Epithelial cell of proximal tubule (primary cell): ENCODE measurements around the gene ABITRAM. TPM values are rescaled to one million over a fixed set of nuclear protein-coding genes. Genes with fewer than 3 reads are reported as not detected.
"Not testable (repeated sequence)": the region's sequence is repeated elsewhere in the genome, so short reads cannot be mapped to it uniquely, and the experiment has no call there.

Experiments used
- DNase-seq: peaks from one replicate; pipeline ENCODE4 v3.0.0-alpha.2; 2011; ENCODE audit warnings: low read depth
- H3K4me3 ChIP-seq: 2 replicates; pipeline ENCODE4 v1.5.1; 2011; ENCODE audit warnings: low read depth, mild to moderate bottlenecking, low read length
- CTCF ChIP-seq: conservative IDR thresholded peaks from 2 replicates; pipeline ENCODE4 v1.5.1; 2012; ENCODE audit warnings: low read depth, mild to moderate bottlenecking, low read length
- total RNA-seq: library from RNA; depleted of rRNA; stranded (reverse); fragments of >200 nt; gene quantifications from 2 replicates; pipeline ENCODE4 v1.2.3, GENCODE V29; 2015

The ABITRAM gene
- 2.7 and 8.8 TPM in 2 replicates for total RNA-seq

DNA sequence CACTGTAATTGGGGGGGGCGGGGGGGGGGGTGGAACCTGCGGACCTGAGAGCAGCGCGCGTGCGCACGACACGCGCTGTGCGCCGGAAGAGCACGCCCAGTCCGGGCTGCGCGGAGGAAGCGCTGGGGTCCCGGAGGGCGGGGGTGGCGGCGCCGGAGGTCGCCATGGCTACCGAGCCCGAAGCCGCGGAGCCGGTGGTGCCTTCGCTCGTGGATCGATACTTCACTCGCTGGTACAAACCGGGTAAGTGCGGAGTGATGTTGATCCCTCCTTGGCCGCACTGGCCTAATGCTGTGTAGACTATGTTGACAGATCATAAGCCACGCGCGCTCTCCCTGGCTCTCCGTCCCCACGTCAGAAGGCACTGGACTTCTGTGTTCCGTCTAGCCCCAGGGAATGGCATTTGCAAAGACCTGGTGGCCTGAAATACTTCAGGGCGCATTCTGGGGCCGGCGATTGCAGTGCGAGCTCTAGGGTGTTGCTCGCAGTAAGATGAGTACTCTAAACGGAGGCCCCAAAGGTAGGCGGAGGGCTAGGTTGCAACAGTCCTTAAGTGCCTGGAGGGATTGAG is at the start of gene ABITRAM:
ABITRAM (plus strand) TSS at position 78 of the 571 bp plus-strand sequence; CDS start at position 165, 87 bp downstream.
- peak within 1 kb of the TSS; percentile 97 for H3K4me3 ChIP-seq
- peak; percentile 16 for DNase-seq
- TF ChIP-seq CTCF, result no peak

GRCh38 chr9:108884701-108885100 is 49.5 kb upstream of the ABITRAM start:
- H3K4me3 ChIP-seq, result no peak overlapping the region
- DNase-seq, result no peak
- TF ChIP-seq CTCF, result no peak

- TF ChIP-seq CTCF, result no peak
- H3K4me3 ChIP-seq, result no peak overlapping the region
- DNase-seq, result peak; percentile 35
Observed at GRCh38 chr9:108885643-108886348, 48.4 kb upstream of the ABITRAM start.

DNA sequence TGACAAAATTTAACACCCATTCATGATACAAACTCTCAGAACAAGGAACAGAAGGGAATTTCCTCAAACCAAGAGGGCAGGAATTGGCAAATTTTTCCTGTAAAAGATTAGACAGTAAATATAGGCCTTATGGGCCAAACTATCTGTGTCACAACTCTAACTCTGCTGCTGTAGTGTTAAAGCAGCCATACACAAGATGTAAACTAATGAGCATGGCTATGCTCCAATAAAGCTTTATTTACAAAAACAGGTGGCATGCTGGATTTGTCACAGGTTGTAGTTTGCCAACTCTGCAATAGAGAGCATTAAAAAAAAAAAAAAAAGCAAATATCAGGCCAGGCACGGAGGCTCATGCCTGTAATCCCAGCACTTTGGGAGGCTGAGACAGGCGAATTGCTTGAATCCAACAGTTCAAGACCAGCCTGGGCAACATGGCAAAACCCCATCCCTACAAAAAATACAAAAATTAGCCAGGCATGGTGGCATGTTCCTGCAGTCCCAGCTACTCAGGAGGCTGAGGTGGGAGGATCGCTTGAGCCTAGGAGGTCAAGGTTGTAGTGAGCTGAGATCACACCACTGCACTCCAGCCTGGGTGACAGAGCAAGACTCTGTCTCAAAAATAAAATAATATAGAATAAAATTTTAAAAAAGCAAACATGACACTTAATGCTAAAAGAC is 47.5 kb upstream of the ABITRAM start:
- not testable (repeated sequence) for DNase-seq

DNA sequence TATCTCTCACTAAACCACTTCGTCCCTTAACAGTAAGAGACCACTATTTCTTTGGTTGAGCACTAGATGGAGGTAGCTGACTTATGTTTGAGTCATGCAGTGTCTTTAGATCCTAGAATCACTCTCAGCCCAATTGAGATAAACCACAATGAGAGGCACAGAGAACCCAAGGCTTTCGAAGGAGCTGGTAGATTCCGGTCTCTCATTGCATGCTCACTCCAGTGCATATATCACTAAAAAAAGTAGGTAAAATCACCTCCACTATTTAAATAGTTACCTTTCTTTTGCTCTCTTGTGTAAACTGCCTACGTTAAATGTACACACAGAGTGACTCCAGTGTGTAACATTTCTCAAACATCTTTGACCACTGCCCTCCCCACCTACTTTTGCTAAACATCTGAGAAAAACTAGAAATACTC is 44.5 kb upstream of the ABITRAM start:
- DNase-seq, result no peak
- no peak overlapping the region for H3K4me3 ChIP-seq
- no peak for TF ChIP-seq CTCF

More for the DNA sequence above, 47.5 kb upstream of the ABITRAM start:
- not testable (repeated sequence) for H3K4me3 ChIP-seq

DNA sequence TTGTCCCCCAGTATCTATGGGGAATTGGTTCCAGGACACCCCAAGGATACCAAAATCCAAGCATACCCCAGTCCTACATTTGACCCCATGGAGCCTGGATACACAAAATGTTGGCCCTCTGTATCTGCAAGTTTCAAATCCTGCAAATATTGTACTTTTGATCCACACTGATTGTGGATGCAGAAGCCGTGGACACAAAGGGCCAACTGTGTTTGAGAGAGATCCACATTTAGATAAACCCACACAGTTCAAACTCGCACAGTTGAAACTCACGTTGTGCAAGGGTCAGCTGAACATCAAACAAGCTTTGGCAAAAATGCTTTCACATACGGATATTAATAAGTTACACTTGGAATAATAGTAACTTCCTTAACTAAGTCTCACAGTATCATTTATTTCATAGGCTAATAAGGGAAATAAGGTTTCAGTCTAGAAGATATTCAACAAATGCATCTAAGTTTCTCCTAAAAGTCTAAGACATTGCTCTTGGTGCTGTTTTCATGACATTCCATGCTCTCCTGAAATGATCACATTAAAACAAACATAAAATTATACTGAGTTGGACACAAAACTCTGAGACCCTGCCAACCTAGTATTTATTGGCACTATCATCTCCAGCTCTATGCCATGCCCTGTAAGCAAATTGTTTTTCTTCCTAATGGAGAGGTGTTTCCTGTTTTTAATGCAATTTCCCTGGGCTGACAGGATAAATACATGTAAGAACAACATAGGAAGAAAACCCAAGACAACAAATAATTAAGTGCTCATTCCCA is 39.8 kb upstream of the ABITRAM start:
- DNase-seq, result no peak
- no peak for TF ChIP-seq CTCF
- H3K4me3 ChIP-seq, result no peak overlapping the region
